GM21515 (cell line): Measurements from ENCODE around the gene MAP3K1.

Source experiments
- ATAC-seq: cut with Tn5 transposase; IDR thresholded peaks from one replicate; pipeline ENCODE4 v1.9.1; 2021; ENCODE audit not compliant: unreplicated experiment

The MAP3K1 gene

DNA sequence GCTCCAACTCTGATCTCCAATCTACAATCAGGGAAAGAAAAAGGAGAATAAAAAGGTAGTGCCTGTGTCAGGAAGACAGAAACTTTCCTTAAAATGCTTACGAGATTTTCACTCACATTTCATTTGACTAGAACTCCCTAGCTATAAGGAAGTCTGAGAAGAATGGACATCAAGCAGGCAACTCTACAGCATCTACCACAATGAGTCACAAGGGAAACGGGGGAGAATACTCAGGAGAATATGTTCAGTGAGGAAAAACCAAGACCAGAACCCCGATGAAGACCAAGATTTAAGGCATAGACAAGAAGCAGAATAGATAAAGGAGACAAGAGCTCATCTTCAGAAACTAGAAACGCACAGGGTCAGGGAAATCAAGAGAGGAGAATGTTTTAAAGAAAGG, 85.0 kb downstream of the MAP3K1 start:
- ATAC-seq: no peak

GRCh38 chr5:56900858-56901578, 85.7 kb downstream of the MAP3K1 start:
- no peak for ATAC-seq

GRCh38 chr5:56908942-56909293, 93.6 kb downstream of the MAP3K1 start:
- peak; percentile 42 for ATAC-seq

DNA sequence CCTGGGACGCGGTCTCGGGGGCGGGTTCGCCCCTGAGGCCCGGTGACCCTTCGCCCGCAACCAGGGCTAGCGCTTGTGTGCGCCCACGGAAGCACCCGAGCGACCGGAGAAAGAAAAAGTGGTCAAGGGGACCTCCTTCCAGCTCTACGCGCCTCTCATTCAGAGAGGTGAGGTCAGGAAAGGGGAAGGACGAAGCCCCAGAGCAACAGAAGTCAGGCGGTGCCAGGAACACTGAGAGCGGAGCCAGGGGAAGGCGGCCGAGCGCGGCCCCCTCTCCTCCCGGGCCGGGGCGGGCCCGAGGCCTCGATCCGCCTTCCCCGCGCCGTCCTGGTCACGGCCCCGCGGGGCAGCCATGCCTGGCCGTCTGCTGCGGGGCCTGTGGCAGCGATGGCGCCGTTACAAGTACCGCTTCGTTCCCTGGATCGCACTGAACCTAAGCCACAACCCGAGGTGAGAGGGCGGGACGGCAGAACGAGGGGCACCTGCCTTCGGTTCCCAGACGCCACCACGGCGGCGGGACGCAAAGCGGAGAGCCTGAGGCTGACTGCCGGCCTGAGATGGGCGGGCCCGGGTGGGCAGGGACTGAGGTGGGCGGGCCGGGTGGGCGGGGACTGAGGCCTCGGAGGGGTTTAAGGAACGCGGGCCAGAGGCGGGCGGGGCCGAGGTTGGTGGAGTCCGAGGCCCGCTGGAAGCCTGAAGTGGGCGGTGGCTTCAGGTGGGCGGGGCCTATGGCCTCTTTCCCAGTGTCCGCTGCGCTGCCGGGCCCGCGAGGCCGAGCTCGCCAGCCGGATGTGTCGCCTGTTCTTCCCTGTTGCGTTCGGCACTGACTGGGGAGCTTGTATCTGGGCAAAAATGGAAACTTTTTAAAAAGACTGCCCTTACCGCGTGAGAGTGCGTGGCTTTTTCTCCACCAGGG, 94.2 kb downstream of the MAP3K1 start, which contains the start of gene SETD9:
SETD9 (plus strand) TSS at position 303 of the 916 bp plus-strand sequence; CDS start at position 353, 50 bp downstream.
- peak; percentile 87 for ATAC-seq

DNA sequence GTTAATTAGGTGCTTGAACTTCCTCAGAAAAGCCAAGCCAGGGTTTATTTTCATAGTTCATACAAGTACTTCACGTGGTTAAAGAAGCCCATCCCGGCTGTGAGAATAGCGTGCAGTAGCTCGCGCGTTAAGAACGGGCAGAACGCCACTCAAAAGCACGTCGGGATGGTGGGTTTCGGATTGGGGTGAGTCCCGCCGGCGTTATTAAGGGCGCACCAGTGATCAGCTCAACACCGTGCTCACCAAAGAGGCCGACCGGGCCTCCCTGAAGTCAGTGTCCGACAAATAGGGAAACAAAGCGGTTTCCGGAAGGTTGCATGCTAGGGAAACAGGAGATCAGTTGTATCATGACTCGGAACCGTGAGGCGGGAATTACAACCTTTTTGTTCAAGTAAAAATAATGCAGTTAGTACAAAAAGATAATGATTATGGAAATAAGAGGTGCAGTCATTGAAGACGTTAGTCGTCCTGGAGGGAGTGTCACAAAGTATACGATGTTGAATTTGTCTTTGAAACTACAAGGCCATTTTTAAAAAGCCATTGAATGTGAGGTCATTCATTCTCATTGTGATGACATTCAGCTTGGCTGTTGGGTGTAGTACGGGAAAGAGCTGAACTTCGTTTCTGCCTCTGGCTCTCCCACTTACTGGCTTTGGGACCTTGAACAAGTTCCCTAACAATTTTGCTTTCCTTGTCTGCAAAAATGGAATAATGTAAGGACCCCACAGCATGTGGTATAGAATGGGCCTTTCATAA, 95.0 kb downstream of the MAP3K1 start:
- peak; percentile 18 for ATAC-seq

DNA sequence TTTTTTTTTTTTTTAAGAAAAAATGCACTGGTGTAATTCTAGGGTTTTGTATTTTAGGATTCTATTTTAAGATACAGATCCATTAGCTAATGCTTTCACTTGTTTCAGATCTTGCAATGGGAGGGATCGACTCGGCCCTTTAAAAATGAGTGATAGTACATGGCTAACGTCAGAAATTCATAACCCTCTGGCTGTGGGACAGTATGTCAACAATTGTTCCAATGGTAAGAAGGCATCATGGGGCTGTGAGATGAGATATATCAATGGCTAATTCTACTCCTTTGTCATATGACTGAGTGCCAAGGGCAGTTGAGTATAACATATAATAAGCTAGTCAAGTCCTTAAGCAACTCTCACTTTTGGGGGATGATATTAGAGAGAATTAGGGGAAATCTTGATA, 98.4 kb downstream of the MAP3K1 start:
- ATAC-seq: no peak

DNA sequence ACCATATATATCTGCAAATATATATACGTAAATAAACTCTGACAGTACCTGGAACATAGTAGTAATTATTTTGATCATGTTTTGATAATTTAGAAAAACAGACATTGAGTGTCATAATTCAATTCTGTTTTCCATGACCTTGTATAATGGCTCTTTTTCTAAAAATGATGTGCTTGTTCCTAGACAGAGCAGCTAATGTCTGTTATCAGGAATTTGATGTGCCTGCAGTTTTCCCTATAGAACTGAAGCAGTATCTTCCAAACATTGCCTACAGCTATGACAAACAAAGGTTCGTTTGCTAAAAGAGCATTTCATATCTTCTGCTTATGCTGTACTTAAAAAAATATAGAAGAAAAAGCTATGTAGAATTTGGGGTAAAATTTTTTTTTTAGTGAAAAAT, 99.3 kb downstream of the MAP3K1 start:
- no peak for ATAC-seq

DNA sequence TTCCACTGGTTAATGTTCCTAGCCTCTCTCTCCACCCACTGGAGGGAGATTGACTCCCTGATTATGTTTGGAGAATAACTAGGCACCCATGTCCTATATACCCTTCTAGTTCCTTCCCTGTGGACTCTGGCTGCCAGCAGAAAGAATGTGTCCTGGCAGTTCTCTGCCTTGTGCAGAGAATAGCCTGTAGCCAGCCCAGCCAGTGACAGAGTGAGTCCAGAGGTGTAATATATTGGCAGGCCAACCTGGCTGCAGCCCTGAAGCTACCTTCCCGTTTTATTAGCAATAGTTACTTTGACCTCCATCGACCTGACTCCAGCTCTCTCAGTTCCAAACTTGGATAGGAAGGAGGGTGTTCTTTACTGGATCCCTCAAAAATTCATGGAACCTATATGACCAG, 102.2 kb downstream of the MAP3K1 start:
- ATAC-seq: no peak

GRCh38 chr5:56918054-56918453, 102.7 kb downstream of the MAP3K1 start:
- no peak for ATAC-seq

DNA sequence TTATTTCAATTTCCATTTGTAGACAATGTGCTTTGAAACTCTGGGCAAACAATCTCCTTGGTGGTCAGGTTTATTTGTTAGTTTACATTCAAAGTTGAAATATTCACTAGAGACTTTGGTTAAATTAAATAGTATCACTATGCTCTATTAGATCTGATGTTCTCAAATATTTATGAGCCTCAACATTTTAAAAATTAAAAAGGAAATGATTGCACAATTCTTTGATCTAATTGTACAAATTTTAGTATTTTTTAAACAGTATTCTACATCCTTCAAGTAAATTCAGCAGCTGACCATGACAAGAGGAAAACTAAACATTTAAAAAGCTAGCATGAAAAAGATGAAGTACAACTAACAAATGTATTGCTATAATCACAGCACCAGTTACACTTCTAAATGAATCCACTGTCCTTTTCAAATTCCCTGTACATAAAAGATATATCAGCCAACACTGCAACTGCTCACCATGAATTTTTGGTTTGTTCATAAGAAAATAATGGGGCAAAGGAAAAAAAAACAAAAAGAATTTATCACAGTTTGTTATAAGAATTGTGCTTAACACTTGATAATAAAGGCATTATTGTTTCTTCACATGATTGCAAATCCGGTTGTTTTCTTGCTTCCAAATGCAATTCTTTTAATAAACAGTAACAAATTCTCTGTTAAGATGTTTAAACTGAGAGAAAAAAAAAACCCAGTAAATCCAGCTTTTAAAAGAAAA, 104.8 kb downstream of the MAP3K1 start:
- ATAC-seq: no peak

GRCh38 chr5:56922922-56923321, 107.6 kb downstream of the MAP3K1 start:
- ATAC-seq: no peak

GRCh38 chr5:56934325-56934724, 119.0 kb downstream of the MAP3K1 start:
- no peak for ATAC-seq

GRCh38 chr5:56938858-56939257, 123.5 kb downstream of the MAP3K1 start:
- no peak for ATAC-seq

DNA sequence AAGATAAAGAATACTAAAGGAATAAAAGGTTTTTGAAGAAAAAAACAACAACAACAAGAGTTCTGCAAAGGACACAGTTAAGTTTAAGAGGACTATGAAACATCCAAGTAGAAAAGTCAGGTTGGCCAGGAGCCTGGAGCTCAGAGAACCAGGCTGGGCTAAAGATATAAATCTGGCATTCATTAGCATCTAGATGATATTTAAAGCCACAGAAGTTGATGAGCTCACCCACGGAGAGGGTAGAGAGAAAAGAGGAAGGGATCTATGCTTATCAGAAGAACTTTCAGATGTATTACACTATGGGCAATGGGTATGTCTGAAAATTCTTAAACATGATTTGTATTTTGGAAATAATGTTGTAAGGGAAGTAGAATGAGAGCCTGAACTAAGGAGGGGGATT, 126.6 kb downstream of the MAP3K1 start:
- no peak for ATAC-seq
